ENCODE measurements around the gene RPL19. TPM values are rescaled to one million over a fixed set of nuclear protein-coding genes. Genes with fewer than 3 reads are reported as not detected.
A peak's percentile ranks its signal among the peaks of the same experiment; 100 is the strongest.

RPL19 gene
- total and polyA plus RNA-seq, 11 donors = 836 to 2,599 (median 1,138) TPM

GRCh38 chr17:39158623-39159022, 41.5 kb upstream of the RPL19 start:
- TF ChIP-seq POLR2A (IDR thresholded peaks at IDR 0.05) = no peak
- TF ChIP-seq, protein P1, sequence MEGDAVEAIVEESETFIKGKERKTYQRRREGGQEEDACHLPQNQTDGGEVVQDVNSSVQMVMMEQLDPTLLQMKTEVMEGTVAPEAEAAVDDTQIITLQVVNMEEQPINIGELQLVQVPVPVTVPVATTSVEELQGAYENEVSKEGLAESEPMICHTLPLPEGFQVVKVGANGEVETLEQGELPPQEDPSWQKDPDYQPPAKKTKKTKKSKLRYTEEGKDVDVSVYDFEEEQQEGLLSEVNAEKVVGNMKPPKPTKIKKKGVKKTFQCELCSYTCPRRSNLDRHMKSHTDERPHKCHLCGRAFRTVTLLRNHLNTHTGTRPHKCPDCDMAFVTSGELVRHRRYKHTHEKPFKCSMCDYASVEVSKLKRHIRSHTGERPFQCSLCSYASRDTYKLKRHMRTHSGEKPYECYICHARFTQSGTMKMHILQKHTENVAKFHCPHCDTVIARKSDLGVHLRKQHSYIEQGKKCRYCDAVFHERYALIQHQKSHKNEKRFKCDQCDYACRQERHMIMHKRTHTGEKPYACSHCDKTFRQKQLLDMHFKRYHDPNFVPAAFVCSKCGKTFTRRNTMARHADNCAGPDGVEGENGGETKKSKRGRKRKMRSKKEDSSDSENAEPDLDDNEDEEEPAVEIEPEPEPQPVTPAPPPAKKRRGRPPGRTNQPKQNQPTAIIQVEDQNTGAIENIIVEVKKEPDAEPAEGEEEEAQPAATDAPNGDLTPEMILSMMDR (IDR thresholded peaks at IDR 0.05) = no peak
- Histone ChIP-seq H3K27ac (no peak overlapping the region), H3K27me3 (no peaks in the 10 kb centered on the region), H3K9me3 (no peaks in the 10 kb centered on the region), H3K4me3 (no peak overlapping the region), H3K36me3 (no peaks in the 10 kb centered on the region), H3K4me1 (peaks cover 0 to 13% (median 0%) of the 10 kb centered on the region in 12 donors)
- no peak for ATAC-seq
- intact Hi-C loops (cut with DNase I) = loop anchor here in 3 of 10 donors (10.0 kb wide), 2 partner anchors 86 to 284 kb away; partner anchors contain the start of gene LASP1 (in 2 of the 3)
- DNase-seq = no peak
- WGBS, 4 donors = 91 to 97% (median 94%) methylated on average over 2 of the region's 2 CpGs

- no peaks in the 10 kb centered on the region for H3K36me3 ChIP-seq
- intact Hi-C loops (cut with DNase I) = loop anchor here in 2 of 10 donors (10.0 kb wide), 2 partner anchors 73 to 297 kb away; no protein-coding TSS in a partner anchor
- H3K4me1 ChIP-seq = peaks cover 0 to 36% (median 21%) of the 10 kb centered on the region in 12 donors
- no peak overlapping the region for H3K4me3 ChIP-seq
- WGBS, 4 donors = 76 to 88% (median 79%) methylated on average over 2 of the region's 2 CpGs
- no peak for ATAC-seq
- no peaks in the 10 kb centered on the region for H3K27me3 ChIP-seq
- H3K9me3 ChIP-seq = no peaks in the 10 kb centered on the region
- TF ChIP-seq, protein P1 (IDR thresholded peaks at IDR 0.05) = no peak
- TF ChIP-seq POLR2A (IDR thresholded peaks at IDR 0.05) = no peak
- H3K27ac ChIP-seq = no peak overlapping the region
- DNase-seq = no peak
Measured at GRCh38 chr17:39161962-39162361, 38.1 kb upstream of the RPL19 start.

DNA sequence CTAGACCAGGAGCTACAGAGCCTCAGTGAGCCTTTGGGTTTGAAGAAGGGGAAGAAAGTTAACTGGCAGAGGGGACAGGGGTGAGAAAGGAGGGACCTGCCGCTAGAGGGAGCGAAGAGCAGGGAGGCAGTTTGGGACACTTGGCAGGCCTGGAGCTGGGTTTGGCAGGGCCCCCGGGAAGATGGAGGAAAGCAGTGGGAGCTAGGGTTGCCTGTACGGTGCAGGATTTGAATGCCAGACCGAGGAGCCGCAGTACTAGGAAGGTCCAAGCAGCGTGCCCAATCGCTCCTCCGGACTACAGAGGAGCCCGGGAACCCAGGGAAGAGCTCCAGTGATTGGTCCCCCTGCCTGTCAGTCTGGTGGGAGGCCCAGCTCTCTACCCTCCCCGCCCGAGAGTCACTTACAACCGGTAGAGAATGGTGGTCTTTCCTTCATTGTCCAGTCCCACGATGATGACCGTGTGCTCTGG, 35.4 kb upstream of the RPL19 start:
- Histone ChIP-seq H3K36me3 (no peaks in the 10 kb centered on the region), H3K9me3 (peaks cover 0 to 5% (median 0%) of the 10 kb centered on the region in 12 donors), H3K4me3 (peak overlapping the region; percentile 40 to 68 (median 58)), H3K27me3 (no peaks in the 10 kb centered on the region), H3K4me1 (peaks cover 0 to 51% (median 26%) of the 10 kb centered on the region in 12 donors), H3K27ac (peak overlapping the region in 6 of 12 donors; percentile 19 to 65 (median 44))
- TF ChIP-seq, protein P1 (IDR thresholded peaks at IDR 0.05) = peak; percentile 70 to 87 (median 80)
- peak in 1 of 2 donors; percentile 35 for TF ChIP-seq POLR2A (IDR thresholded peaks at IDR 0.05)
- intact Hi-C loops (cut with DNase I) = loop anchor here in 2 of 10 donors (10.0 kb wide), 2 partner anchors 70 to 300 kb away; no protein-coding TSS in a partner anchor
- ATAC-seq = peak; percentile 83 to 95 (median 92)
- DNase-seq = peak; percentile 90 to 94 (median 93)
- WGBS, 4 donors = 0% methylated on average over 15 of the region's 15 CpGs

DNA sequence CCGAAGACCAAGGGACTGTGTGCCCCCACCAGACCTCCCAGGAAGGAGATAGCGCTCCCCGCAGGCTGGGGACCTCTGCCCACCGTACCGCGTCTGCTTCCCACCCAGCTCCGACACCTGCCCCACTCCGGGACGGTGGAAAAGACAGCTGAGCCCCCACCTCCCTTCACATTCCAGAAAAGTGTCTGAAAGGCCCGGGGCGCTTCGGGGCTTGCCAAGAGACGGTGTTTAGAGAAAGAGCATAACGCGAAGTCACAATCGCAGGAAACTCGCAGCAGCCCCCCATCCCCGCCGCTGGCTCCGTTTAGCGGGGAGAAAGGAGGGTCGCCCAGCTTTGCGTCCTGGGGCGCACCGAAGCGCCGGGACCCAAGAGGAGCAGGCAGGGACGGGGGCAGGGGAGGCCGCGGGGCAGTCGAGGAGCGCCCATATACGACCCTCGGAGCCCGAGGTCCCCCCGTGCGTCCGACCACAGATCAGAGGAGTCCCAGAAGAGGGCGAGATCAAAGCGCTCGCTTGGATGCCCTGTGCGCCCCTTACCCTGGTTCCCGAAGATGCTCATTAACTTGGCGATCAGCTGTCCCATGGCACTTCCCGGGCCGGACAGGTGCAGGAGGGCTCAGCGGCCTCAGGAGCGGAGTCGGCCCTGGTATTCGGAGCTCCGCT, 34.8 kb upstream of the RPL19 start:
- peak overlapping the region in 6 of 12 donors; percentile 19 to 65 (median 44) for H3K27ac ChIP-seq
- no peaks in the 10 kb centered on the region for H3K36me3 ChIP-seq
- TF ChIP-seq POLR2A (IDR thresholded peaks at IDR 0.05) = no peak
- TF ChIP-seq, protein P1 (IDR thresholded peaks at IDR 0.05) = no peak
- peak overlapping the region; percentile 40 to 68 (median 58) for H3K4me3 ChIP-seq
- H3K9me3 ChIP-seq = peaks cover 0 to 5% (median 0%) of the 10 kb centered on the region in 12 donors
- ATAC-seq (peak in 2 of 4 donors; percentile 5 to 25), DNase-seq (peak in 1 of 5 donors; percentile 65)
- intact Hi-C loops (cut with DNase I) = loop anchor here in 2 of 10 donors (10.0 kb wide), 2 partner anchors 69 to 301 kb away; no protein-coding TSS in a partner anchor
- H3K4me1 ChIP-seq = peaks cover 0 to 51% (median 26%) of the 10 kb centered on the region in 12 donors
- H3K27me3 ChIP-seq = no peaks in the 10 kb centered on the region
- WGBS, 4 donors = 8 to 24% (median 20%) methylated on average over 33 to 51 of the region's 51 CpGs
